Nephron (organoid): Measurements from ENCODE around the gene UNC5C.
A peak's percentile ranks its signal among the peaks of the same experiment; 100 is the strongest.

Source experiments
- H3K27ac Mint-ChIP-seq, 3 experiments: 2 replicates each; pipeline ENCODE4 v1.8.0; 2020; ENCODE audit warnings: mixed read lengths in 3 of 3, mild to moderate bottlenecking in 2 of 3, moderate library complexity in 1 of 3
- H3K27me3 Mint-ChIP-seq: 2 replicates; pipeline ENCODE4 v1.8.0; 2021; ENCODE audit warnings: low read depth, mild to moderate bottlenecking, moderate library complexity, mixed read lengths
- H3K36me3 Mint-ChIP-seq: 2 replicates; pipeline ENCODE4 v1.8.0; 2020; ENCODE audit warnings: low read depth, mixed read lengths
- H3K4me1 Mint-ChIP-seq: 2 replicates; pipeline ENCODE4 v1.8.0; 2020; ENCODE audit warnings: mixed read lengths
- H3K4me3 Mint-ChIP-seq, 3 experiments: 2 replicates each; pipeline ENCODE4 v1.8.0; 2020; ENCODE audit warnings: mild to moderate bottlenecking in 3 of 3, mixed read lengths in 3 of 3, moderate library complexity in 2 of 3
- H3K9me3 Mint-ChIP-seq: 2 replicates; pipeline ENCODE4 v1.8.0; 2020; ENCODE audit warnings: mixed read lengths
- TF ChIP-seq, protein P1 (sequence below), 3 experiments: fragments of 200-600 bp; sonication (generic); IDR thresholded peaks; one replicate each; pipeline ENCODE4 v1.5.0; 2021; ENCODE audit warnings: antibody characterized with exemption in 3 of 3; ENCODE audit not compliant: unreplicated experiment in 3 of 3

Gene UNC5C

DNA sequence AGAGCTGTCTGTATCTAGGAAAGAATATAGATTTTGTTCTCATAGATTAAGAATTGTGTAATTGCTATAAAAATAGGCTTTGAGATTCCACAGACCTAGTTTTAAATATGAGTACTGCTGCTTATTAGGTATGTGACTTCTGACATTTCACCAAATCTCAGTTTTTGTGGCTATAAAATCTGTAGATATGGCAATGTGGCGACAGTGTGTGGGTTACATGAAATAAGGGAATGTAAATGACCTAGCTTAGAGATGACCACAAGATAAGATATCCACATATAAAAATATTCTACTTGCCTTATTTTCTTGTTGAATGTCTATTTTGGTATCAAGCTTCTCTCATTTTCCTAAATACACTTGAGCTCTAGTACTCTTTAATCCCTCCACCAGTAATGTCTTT lies 193.8 kb downstream of the UNC5C start:
- H3K36me3 Mint-ChIP-seq, result peaks cover 30% of the 10 kb centered on the region
- no peak overlapping the region for H3K4me3 Mint-ChIP-seq
- H3K9me3 Mint-ChIP-seq, result no peaks in the 10 kb centered on the region
- H3K27me3 Mint-ChIP-seq, result no peaks in the 10 kb centered on the region
- peaks cover 12% of the 10 kb centered on the region for H3K4me1 Mint-ChIP-seq
- no peak overlapping the region for H3K27ac Mint-ChIP-seq
- TF ChIP-seq, protein P1, sequence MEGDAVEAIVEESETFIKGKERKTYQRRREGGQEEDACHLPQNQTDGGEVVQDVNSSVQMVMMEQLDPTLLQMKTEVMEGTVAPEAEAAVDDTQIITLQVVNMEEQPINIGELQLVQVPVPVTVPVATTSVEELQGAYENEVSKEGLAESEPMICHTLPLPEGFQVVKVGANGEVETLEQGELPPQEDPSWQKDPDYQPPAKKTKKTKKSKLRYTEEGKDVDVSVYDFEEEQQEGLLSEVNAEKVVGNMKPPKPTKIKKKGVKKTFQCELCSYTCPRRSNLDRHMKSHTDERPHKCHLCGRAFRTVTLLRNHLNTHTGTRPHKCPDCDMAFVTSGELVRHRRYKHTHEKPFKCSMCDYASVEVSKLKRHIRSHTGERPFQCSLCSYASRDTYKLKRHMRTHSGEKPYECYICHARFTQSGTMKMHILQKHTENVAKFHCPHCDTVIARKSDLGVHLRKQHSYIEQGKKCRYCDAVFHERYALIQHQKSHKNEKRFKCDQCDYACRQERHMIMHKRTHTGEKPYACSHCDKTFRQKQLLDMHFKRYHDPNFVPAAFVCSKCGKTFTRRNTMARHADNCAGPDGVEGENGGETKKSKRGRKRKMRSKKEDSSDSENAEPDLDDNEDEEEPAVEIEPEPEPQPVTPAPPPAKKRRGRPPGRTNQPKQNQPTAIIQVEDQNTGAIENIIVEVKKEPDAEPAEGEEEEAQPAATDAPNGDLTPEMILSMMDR (IDR thresholded peaks at IDR 0.05; ENCODE audit: unreplicated experiment in 3 of 3), result no peak

DNA sequence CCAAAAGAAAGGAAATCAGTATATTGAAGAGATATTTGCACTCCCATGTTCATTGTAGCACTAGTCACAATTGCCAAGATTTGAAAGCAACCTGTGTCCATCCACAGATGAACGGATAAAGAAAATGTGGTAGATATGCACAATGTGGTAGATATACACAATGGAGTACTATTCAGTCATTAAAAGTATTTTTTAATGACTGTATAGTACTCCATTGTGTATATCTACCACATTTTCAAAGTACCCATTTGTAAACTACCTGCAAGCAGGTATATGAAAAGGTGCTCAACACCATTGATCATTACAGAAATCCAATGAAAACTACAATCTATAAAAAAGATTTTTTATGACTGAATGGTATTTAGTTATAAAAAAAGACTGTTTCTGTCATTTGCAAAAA lies 200.4 kb downstream of the UNC5C start:
- Mint-ChIP-seq H3K27ac (no peak overlapping the region), H3K36me3 (peaks cover 68% of the 10 kb centered on the region)
- TF ChIP-seq, protein P1 (IDR thresholded peaks at IDR 0.05; ENCODE audit: unreplicated experiment in 3 of 3), result no peak

DNA sequence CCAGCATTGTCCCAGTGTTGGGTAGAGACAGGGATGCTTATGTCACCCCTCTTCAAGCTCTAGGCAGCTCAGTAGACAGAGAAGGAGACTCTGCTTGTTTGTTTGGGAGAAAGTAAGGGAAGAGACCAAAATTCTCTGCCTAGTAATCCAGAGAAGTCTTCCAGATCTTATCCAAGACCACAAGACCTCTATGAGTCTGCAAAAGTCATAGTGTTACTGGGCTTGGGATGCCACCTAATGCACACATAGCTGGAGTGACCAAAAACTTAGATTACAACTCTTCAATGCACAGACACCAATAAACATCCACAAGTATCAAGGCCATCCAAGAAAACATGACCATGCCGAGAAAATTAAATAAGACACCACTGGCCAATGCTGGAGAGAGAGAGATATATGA lies 205.5 kb downstream of the UNC5C start:
- H3K4me3 Mint-ChIP-seq, result no peak overlapping the region
- H3K9me3 Mint-ChIP-seq, result peaks cover 40% of the 10 kb centered on the region
- TF ChIP-seq, protein P1 (IDR thresholded peaks at IDR 0.05; ENCODE audit: unreplicated experiment in 3 of 3), result no peak
- H3K27ac Mint-ChIP-seq, result no peak overlapping the region
- no peaks in the 10 kb centered on the region for H3K4me1 Mint-ChIP-seq
- H3K27me3 Mint-ChIP-seq, result no peaks in the 10 kb centered on the region
- peaks cover 61% of the 10 kb centered on the region for H3K36me3 Mint-ChIP-seq

More for the DNA sequence above, 200.4 kb downstream of the UNC5C start:
- no peaks in the 10 kb centered on the region for H3K27me3 Mint-ChIP-seq
- no peak overlapping the region for H3K4me3 Mint-ChIP-seq
- no peaks in the 10 kb centered on the region for H3K4me1 Mint-ChIP-seq
- H3K9me3 Mint-ChIP-seq, result peaks cover 41% of the 10 kb centered on the region

GRCh38 chr4:95340191-95340590 lies 208.6 kb downstream of the UNC5C start:
- H3K9me3 Mint-ChIP-seq, result peaks cover 14% of the 10 kb centered on the region
- no peak overlapping the region for H3K27ac Mint-ChIP-seq
- TF ChIP-seq, protein P1 (IDR thresholded peaks at IDR 0.05; ENCODE audit: unreplicated experiment in 3 of 3), result no peak
- no peaks in the 10 kb centered on the region for H3K27me3 Mint-ChIP-seq
- H3K4me1 Mint-ChIP-seq, result no peaks in the 10 kb centered on the region
- peaks cover 38% of the 10 kb centered on the region for H3K36me3 Mint-ChIP-seq
- no peak overlapping the region for H3K4me3 Mint-ChIP-seq

- Mint-ChIP-seq H3K36me3 (peaks cover 43% of the 10 kb centered on the region), H3K9me3 (peaks cover 7% of the 10 kb centered on the region), H3K4me1 (no peaks in the 10 kb centered on the region), H3K27me3 (no peaks in the 10 kb centered on the region), H3K27ac (no peak overlapping the region), H3K4me3 (no peak overlapping the region)
- TF ChIP-seq, protein P1 (IDR thresholded peaks at IDR 0.05; ENCODE audit: unreplicated experiment in 3 of 3), result no peak
These were observed 223.1 kb downstream of the UNC5C start for GRCh38 chr4:95325665-95326064.

GRCh38 chr4:95319169-95319568 lies 229.6 kb downstream of the UNC5C start:
- H3K36me3 Mint-ChIP-seq, result peaks cover 12% of the 10 kb centered on the region
- H3K4me1 Mint-ChIP-seq, result peaks cover 5% of the 10 kb centered on the region
- TF ChIP-seq, protein P1 (IDR thresholded peaks at IDR 0.05; ENCODE audit: unreplicated experiment in 3 of 3), result no peak
- H3K27me3 Mint-ChIP-seq, result peaks cover 4% of the 10 kb centered on the region
- H3K9me3 Mint-ChIP-seq, result peaks cover 2% of the 10 kb centered on the region
- no peak overlapping the region for H3K4me3 Mint-ChIP-seq
- peak overlapping the region in 1 of 3 experiments; percentile 49 for H3K27ac Mint-ChIP-seq
